SK-N-SH (cell line): ENCODE measurements around the gene SNAP25.

ENCODE experiments used
- CTCF ChIP-seq: fragments of 200-600 bp; sonication (generic); IDR thresholded peaks from 2 replicates; pipeline ENCODE4 v1.6.1; 2017; ENCODE audit warnings: antibody characterized with exemption, mild to moderate bottlenecking, moderate library complexity
- EP300 ChIP-seq, 2 experiments: IDR thresholded peaks; 2 replicates each; pipeline versions ENCODE4 v1.4.0 to v1.6.1; 2012; ENCODE audit warnings: borderline replicate concordance in 1 of 2, low read depth in 1 of 2, low read length in 1 of 2
- EZH2phosphoT487 ChIP-seq: fragments of 200-600 bp; sonication (generic); IDR thresholded peaks from 2 replicates; pipeline ENCODE4 v1.6.1; 2017; ENCODE audit warnings: low read depth, mixed run types, mild to moderate bottlenecking, antibody characterized with exemption, moderate library complexity, borderline replicate concordance
- FOSL2 ChIP-seq: IDR thresholded peaks from 2 replicates; pipeline ENCODE4 v1.4.0; 2012; ENCODE audit warnings: low read depth, mild to moderate bottlenecking, moderate library complexity, borderline replicate concordance
- POLR2AphosphoS5 ChIP-seq: IDR thresholded peaks from 2 replicates; pipeline ENCODE4 v1.6.1; 2012; ENCODE audit warnings: low read depth, low read length
- RAD21 ChIP-seq: IDR thresholded peaks from 2 replicates; pipeline ENCODE4 v1.6.1; 2012; ENCODE audit warnings: mild to moderate bottlenecking, low read length
- RFX5 ChIP-seq: IDR thresholded peaks from 2 replicates; pipeline ENCODE4 v1.6.1; 2012; ENCODE audit warnings: mild to moderate bottlenecking, improper control_type of control experiment, low read length
- SIN3A ChIP-seq: IDR thresholded peaks from 2 replicates; pipeline ENCODE4 v1.6.1; 2012; ENCODE audit warnings: low read depth, mild to moderate bottlenecking, low read length, moderate library complexity, borderline replicate concordance
- TCF12 ChIP-seq: IDR thresholded peaks from 2 replicates; pipeline ENCODE4 v1.4.0; 2012
- USF1 ChIP-seq: IDR thresholded peaks from 2 replicates; pipeline ENCODE4 v1.4.0; 2012; ENCODE audit warnings: low read depth, borderline replicate concordance
- TF ChIP-seq, protein P1 (sequence below): IDR thresholded peaks from 2 replicates; pipeline ENCODE4 v1.4.0; 2012; ENCODE audit warnings: low read depth
- TF ChIP-seq, protein P2 (sequence below): IDR thresholded peaks from 2 replicates; pipeline ENCODE4 v1.6.1; 2012; ENCODE audit warnings: mild to moderate bottlenecking, low read depth, low read length, moderate library complexity

DNA sequence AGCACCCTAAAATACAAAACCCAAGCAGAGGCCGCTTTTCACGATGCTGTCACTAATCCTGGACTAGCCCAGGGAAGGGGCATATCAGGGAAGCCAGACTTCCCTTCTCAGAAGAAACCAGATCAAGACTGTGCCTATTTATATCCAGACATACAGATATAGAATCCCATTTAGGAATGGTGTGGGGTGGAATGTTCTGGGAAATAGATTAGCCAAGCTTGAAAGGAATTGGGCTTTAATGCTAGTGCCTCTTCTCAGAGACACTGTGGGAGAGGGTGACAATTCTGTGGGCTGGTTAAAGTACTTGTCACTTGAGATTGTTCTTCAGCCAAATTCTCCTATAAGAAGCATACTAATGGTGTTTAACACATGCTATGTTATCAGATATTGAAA lies 45.5 kb downstream of the SNAP25 start:
- TF ChIP-seq CTCF: no peak
- no peak for TF ChIP-seq RFX5
- no peak for TF ChIP-seq TCF12
- no peak for TF ChIP-seq POLR2AphosphoS5
- TF ChIP-seq RAD21: no peak
- TF ChIP-seq FOSL2: no peak
- no peak for TF ChIP-seq USF1
- TF ChIP-seq, protein P1, sequence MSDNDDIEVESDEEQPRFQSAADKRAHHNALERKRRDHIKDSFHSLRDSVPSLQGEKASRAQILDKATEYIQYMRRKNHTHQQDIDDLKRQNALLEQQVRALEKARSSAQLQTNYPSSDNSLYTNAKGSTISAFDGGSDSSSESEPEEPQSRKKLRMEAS: no peak
- TF ChIP-seq, protein P2, sequence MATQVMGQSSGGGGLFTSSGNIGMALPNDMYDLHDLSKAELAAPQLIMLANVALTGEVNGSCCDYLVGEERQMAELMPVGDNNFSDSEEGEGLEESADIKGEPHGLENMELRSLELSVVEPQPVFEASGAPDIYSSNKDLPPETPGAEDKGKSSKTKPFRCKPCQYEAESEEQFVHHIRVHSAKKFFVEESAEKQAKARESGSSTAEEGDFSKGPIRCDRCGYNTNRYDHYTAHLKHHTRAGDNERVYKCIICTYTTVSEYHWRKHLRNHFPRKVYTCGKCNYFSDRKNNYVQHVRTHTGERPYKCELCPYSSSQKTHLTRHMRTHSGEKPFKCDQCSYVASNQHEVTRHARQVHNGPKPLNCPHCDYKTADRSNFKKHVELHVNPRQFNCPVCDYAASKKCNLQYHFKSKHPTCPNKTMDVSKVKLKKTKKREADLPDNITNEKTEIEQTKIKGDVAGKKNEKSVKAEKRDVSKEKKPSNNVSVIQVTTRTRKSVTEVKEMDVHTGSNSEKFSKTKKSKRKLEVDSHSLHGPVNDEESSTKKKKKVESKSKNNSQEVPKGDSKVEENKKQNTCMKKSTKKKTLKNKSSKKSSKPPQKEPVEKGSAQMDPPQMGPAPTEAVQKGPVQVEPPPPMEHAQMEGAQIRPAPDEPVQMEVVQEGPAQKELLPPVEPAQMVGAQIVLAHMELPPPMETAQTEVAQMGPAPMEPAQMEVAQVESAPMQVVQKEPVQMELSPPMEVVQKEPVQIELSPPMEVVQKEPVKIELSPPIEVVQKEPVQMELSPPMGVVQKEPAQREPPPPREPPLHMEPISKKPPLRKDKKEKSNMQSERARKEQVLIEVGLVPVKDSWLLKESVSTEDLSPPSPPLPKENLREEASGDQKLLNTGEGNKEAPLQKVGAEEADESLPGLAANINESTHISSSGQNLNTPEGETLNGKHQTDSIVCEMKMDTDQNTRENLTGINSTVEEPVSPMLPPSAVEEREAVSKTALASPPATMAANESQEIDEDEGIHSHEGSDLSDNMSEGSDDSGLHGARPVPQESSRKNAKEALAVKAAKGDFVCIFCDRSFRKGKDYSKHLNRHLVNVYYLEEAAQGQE: no peak
- no peak for TF ChIP-seq EZH2phosphoT487
- TF ChIP-seq SIN3A: no peak
- no peak for TF ChIP-seq EP300 (IDR thresholded peaks at IDR 0.05; ENCODE audit: borderline replicate concordance in 1 of 2, low read depth in 1 of 2, low read length in 1 of 2)
